ENCODE results near the gene BMP6.

BMP6 gene

DNA sequence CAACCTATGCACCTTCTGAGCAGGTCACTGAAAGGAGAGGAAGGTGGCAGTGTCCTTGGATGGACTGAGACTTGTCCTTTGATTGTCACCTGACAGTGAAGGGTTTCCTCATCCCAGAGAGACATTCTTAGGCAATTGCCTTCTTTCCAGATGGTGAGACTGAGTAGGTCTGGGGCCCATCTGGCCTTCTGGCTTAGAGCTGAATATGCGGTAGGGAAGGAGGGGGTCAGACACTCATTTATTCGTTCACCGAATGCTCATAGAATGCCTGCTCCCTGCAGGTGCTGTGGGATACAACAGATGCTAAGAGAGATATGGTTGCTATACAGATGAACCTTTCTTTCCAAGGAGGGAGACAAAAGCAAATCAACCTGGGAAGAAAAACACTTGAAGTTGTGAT, 76.8 kb downstream of the BMP6 start:
- Histone ChIP-seq H3K4me1 (ENCODE audit: control insufficient read depth, insufficient read depth, low read length, poor library complexity, severe bottlenecking) (no peaks in the 10 kb centered on the region), H3K9me3 (ENCODE audit: control insufficient read depth, low read length) (no peaks in the 10 kb centered on the region), H3K4me3 (ENCODE audit: insufficient read depth, low read depth, low read length, poor library complexity, severe bottlenecking) (no peak overlapping the region), H3K27ac (ENCODE audit: insufficient read depth, low read length, poor library complexity, severe bottlenecking) (no peak overlapping the region), H3K27me3 (replicated peaks; ENCODE audit: control insufficient read depth, insufficient read depth, low read length, poor library complexity, severe bottlenecking) (no peaks in the 10 kb centered on the region), H3K36me3 (ENCODE audit: control insufficient read depth, insufficient read depth, low read length) (no peaks in the 10 kb centered on the region)
- DNase-seq = no peak

DNA sequence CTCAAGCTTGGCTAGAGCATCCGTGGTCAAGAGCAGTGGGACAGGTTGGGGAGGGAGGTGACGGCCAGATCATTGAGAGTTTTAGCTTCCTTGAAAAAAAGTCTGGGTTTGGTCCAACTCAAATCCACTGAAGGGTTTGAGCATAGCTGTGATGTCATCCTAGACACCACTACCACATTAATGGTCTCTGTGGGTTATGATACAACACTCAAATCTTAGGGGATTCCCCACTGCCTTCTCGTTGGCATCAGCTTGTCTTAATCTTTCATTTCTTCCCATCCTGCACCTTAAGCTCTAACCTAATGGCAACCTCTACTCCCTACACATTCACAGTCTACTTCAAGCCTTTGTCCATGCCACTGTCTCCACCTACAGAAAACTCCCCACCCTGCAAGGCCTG, 77.3 kb downstream of the BMP6 start:
- no peaks in the 10 kb centered on the region for H3K36me3 ChIP-seq (ENCODE audit: control insufficient read depth, insufficient read depth, low read length)
- no peaks in the 10 kb centered on the region for H3K9me3 ChIP-seq (ENCODE audit: control insufficient read depth, low read length)
- H3K27ac ChIP-seq (ENCODE audit: insufficient read depth, low read length, poor library complexity, severe bottlenecking) = no peak overlapping the region
- DNase-seq = no peak
- H3K4me1 ChIP-seq (ENCODE audit: control insufficient read depth, insufficient read depth, low read length, poor library complexity, severe bottlenecking) = no peaks in the 10 kb centered on the region
- H3K27me3 ChIP-seq (replicated peaks; ENCODE audit: control insufficient read depth, insufficient read depth, low read length, poor library complexity, severe bottlenecking) = no peaks in the 10 kb centered on the region
- no peak overlapping the region for H3K4me3 ChIP-seq (ENCODE audit: insufficient read depth, low read depth, low read length, poor library complexity, severe bottlenecking)

DNA sequence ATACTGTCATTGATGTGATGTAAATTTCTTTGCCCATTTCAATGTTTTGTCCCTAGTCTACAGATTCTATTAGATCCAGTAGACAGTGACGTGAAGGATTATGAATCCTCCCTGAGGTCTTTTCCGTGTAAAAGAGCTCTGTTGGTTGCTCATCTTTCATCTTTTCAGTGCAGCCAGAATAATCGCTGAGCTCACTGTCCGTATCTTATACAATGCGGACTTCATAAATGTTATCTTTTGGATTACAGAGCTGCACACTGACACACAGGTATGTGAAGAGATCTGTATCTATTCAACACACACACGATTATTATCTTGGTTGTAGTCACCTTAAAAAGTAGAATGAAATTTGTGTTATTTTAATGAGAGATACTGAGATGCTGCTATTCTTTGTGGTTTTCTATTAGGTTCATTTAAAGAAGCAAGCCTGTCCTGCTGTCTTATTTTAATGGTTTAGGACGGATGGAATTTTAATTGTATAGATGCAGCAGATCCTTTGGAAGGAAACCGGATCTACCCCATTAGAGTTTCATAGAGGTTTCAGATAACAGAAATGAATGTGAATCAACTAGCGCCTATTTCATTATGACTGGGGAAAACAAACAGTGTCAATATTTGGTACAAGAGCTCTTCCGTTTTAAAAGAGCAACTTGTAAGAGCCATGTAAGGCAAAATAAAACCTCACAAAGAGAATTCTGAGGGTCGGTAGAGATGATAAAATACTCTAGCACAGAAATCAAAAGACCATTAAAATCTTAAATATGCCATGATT, 79.4 kb downstream of the BMP6 start:
- Histone ChIP-seq H3K4me3 (ENCODE audit: insufficient read depth, low read depth, low read length, poor library complexity, severe bottlenecking) (no peak overlapping the region), H3K9me3 (ENCODE audit: control insufficient read depth, low read length) (no peaks in the 10 kb centered on the region), H3K4me1 (ENCODE audit: control insufficient read depth, insufficient read depth, low read length, poor library complexity, severe bottlenecking) (no peaks in the 10 kb centered on the region), H3K27ac (ENCODE audit: insufficient read depth, low read length, poor library complexity, severe bottlenecking) (no peak overlapping the region), H3K36me3 (ENCODE audit: control insufficient read depth, insufficient read depth, low read length) (no peaks in the 10 kb centered on the region), H3K27me3 (replicated peaks; ENCODE audit: control insufficient read depth, insufficient read depth, low read length, poor library complexity, severe bottlenecking) (no peaks in the 10 kb centered on the region)
- DNase-seq = no peak

DNA sequence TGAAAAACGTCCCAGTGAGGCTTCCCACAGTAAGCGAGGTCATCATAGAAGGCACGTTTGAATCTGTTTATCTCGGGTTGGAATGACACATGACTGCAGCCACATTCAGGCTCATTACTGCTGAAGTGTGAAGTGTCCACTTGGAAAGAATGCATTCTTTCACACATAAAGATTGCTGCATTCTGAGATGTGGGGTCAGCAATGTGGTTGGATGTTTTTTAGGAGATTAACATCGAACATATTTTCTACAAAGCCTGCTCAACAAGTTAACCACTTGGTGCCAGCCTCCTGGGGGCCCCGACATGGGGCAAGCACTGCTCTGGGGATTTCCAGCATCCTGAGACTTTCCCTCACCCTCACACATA, 79.9 kb downstream of the BMP6 start:
- Histone ChIP-seq H3K36me3 (ENCODE audit: control insufficient read depth, insufficient read depth, low read length) (no peaks in the 10 kb centered on the region), H3K4me3 (ENCODE audit: insufficient read depth, low read depth, low read length, poor library complexity, severe bottlenecking) (no peak overlapping the region), H3K27ac (ENCODE audit: insufficient read depth, low read length, poor library complexity, severe bottlenecking) (no peak overlapping the region), H3K4me1 (ENCODE audit: control insufficient read depth, insufficient read depth, low read length, poor library complexity, severe bottlenecking) (no peaks in the 10 kb centered on the region), H3K27me3 (replicated peaks; ENCODE audit: control insufficient read depth, insufficient read depth, low read length, poor library complexity, severe bottlenecking) (no peaks in the 10 kb centered on the region), H3K9me3 (ENCODE audit: control insufficient read depth, low read length) (no peaks in the 10 kb centered on the region)
- DNase-seq = no peak

DNA sequence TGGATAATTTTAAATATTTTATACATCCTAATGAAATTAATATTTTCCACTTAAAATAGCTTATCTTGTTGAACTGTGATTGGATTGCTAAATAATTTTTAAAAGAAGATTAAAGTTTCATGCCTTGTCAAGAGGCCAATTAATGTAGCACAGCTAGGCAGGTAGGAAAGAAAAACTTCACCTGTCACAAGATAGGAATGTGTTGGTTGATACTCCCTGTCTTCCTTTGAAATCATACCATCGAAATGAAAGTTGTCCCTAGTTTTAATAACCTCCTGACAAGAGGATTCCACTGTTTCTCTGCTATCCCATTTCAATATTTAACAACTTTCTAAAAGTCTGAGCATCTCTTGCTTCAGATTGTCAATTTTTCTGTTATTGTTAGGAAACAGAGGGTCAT, 80.8 kb downstream of the BMP6 start:
- no peak overlapping the region for H3K4me3 ChIP-seq (ENCODE audit: insufficient read depth, low read depth, low read length, poor library complexity, severe bottlenecking)
- no peaks in the 10 kb centered on the region for H3K9me3 ChIP-seq (ENCODE audit: control insufficient read depth, low read length)
- no peak for DNase-seq
- no peaks in the 10 kb centered on the region for H3K4me1 ChIP-seq (ENCODE audit: control insufficient read depth, insufficient read depth, low read length, poor library complexity, severe bottlenecking)
- H3K36me3 ChIP-seq (ENCODE audit: control insufficient read depth, insufficient read depth, low read length) = no peaks in the 10 kb centered on the region
- H3K27me3 ChIP-seq (replicated peaks; ENCODE audit: control insufficient read depth, insufficient read depth, low read length, poor library complexity, severe bottlenecking) = no peaks in the 10 kb centered on the region
- no peak overlapping the region for H3K27ac ChIP-seq (ENCODE audit: insufficient read depth, low read length, poor library complexity, severe bottlenecking)

DNA sequence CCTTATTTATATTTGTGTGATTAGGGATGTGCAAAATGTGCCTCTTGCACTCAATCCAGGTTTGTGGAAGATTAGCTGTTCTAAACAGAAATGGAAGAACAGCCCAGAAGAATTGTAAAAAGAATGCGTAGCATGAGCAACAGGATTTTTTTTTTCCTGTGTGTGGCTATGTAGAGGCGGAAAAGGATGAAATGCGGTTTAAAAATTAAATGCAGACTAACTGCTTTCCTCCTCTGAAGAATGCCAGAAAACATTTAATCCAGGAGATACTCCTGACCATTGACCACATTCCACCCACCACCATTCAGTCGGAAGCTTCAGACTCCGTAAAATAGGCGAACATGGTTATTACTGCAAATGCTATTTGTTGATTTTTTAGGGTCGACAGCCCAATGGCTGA, 83.4 kb downstream of the BMP6 start:
- Histone ChIP-seq H3K36me3 (ENCODE audit: control insufficient read depth, insufficient read depth, low read length) (no peaks in the 10 kb centered on the region), H3K27me3 (replicated peaks; ENCODE audit: control insufficient read depth, insufficient read depth, low read length, poor library complexity, severe bottlenecking) (no peaks in the 10 kb centered on the region), H3K4me1 (ENCODE audit: control insufficient read depth, insufficient read depth, low read length, poor library complexity, severe bottlenecking) (no peaks in the 10 kb centered on the region), H3K27ac (ENCODE audit: insufficient read depth, low read length, poor library complexity, severe bottlenecking) (no peak overlapping the region), H3K9me3 (ENCODE audit: control insufficient read depth, low read length) (no peaks in the 10 kb centered on the region), H3K4me3 (ENCODE audit: insufficient read depth, low read depth, low read length, poor library complexity, severe bottlenecking) (no peak overlapping the region)
- DNase-seq = no peak

DNA sequence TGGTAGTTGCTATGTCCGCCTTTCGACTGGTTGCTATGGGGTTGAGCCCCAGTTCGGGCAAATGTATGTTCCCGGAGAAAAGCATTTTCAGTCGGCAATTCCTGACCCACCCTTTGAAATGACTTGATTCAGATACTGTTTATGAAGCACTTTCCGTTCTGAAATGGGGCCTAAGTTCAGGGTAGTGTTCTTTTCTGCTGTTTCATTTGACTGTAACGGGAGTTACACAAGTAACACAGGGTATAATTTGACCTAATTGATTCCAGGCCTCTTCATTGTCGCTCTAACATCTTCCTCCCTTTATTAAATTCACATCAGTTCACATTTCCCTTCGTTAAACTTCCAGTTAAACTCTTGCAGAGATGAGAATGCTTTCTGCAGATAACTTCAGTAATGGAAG, 85.5 kb downstream of the BMP6 start:
- H3K27ac ChIP-seq (ENCODE audit: insufficient read depth, low read length, poor library complexity, severe bottlenecking) = no peak overlapping the region
- no peak for DNase-seq

DNA sequence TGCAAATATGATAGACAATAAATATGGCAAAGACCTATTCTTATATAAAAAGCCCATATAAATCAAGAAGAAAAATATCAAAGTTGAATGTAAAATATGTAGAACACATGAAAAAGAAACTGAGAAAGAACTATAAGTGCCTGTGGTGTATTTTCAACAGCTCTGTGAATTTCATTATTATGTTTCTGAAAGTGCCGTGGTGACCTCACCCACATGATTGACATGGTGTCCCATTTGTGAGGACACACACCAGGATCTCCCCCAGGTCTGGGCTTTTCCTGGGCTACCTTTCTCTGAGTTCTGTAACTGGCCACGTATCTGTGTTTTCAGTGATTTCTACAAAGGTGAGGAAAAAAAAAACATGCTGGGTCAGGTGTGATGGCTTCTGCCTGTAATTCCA, 86.7 kb downstream of the BMP6 start:
- H3K9me3 ChIP-seq (ENCODE audit: control insufficient read depth, low read length) = no peaks in the 10 kb centered on the region
- H3K4me1 ChIP-seq (ENCODE audit: control insufficient read depth, insufficient read depth, low read length, poor library complexity, severe bottlenecking) = no peaks in the 10 kb centered on the region
- no peak for DNase-seq
- H3K36me3 ChIP-seq (ENCODE audit: control insufficient read depth, insufficient read depth, low read length) = no peaks in the 10 kb centered on the region
- no peaks in the 10 kb centered on the region for H3K27me3 ChIP-seq (replicated peaks; ENCODE audit: control insufficient read depth, insufficient read depth, low read length, poor library complexity, severe bottlenecking)
- H3K27ac ChIP-seq (ENCODE audit: insufficient read depth, low read length, poor library complexity, severe bottlenecking) = no peak overlapping the region
- H3K4me3 ChIP-seq (ENCODE audit: insufficient read depth, low read depth, low read length, poor library complexity, severe bottlenecking) = no peak overlapping the region

More for the DNA sequence above, 85.5 kb downstream of the BMP6 start:
- Histone ChIP-seq H3K9me3 (ENCODE audit: control insufficient read depth, low read length) (no peaks in the 10 kb centered on the region), H3K27me3 (replicated peaks; ENCODE audit: control insufficient read depth, insufficient read depth, low read length, poor library complexity, severe bottlenecking) (no peaks in the 10 kb centered on the region), H3K4me1 (ENCODE audit: control insufficient read depth, insufficient read depth, low read length, poor library complexity, severe bottlenecking) (no peaks in the 10 kb centered on the region), H3K36me3 (ENCODE audit: control insufficient read depth, insufficient read depth, low read length) (no peaks in the 10 kb centered on the region), H3K4me3 (ENCODE audit: insufficient read depth, low read depth, low read length, poor library complexity, severe bottlenecking) (no peak overlapping the region)

DNA sequence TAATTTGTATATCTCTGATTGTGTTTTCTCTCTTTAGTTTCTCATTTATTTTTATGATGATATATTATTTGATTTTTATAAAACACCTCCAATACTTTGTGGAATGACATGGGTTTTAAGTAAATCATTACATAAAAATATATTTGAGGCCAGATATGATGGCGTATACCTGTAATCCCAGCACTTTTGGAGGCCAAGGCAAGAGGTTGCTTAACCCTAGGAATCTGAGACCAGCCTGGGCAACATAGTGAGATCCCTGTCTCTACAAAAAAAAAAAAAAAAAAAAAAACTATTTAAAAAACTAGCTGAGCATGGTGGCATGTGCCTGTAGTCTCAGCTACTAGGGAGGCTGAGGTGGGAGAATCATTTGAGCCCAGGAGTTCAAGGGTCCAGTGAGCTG, 87.3 kb downstream of the BMP6 start:
- DNase-seq = no peak
- Histone ChIP-seq H3K36me3 (ENCODE audit: control insufficient read depth, insufficient read depth, low read length) (no peaks in the 10 kb centered on the region), H3K4me1 (ENCODE audit: control insufficient read depth, insufficient read depth, low read length, poor library complexity, severe bottlenecking) (no peaks in the 10 kb centered on the region), H3K4me3 (ENCODE audit: insufficient read depth, low read depth, low read length, poor library complexity, severe bottlenecking) (no peak overlapping the region), H3K27me3 (replicated peaks; ENCODE audit: control insufficient read depth, insufficient read depth, low read length, poor library complexity, severe bottlenecking) (no peaks in the 10 kb centered on the region), H3K27ac (ENCODE audit: insufficient read depth, low read length, poor library complexity, severe bottlenecking) (no peak overlapping the region), H3K9me3 (ENCODE audit: control insufficient read depth, low read length) (no peaks in the 10 kb centered on the region)

DNA sequence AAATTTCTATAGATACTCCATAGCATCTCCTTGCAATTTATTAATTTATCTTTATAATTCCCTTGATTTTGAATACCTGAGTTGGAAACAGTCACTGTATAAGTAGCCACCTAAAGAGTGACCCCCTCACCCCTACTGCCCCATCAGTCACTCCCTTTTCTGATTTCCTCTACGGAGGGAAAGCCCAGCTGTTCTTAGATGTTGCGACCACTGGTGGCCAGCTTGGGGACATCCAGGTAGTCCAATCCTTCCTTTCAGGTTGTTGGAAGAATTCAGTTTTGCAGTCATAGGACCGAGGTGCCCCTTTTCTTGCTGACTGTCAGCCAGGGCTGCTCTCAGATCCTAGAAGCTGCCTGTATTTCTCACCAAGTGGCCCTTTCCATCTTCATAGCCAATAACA, 87.8 kb downstream of the BMP6 start:
- Histone ChIP-seq H3K27ac (ENCODE audit: insufficient read depth, low read length, poor library complexity, severe bottlenecking) (no peak overlapping the region), H3K9me3 (ENCODE audit: control insufficient read depth, low read length) (no peaks in the 10 kb centered on the region), H3K4me1 (ENCODE audit: control insufficient read depth, insufficient read depth, low read length, poor library complexity, severe bottlenecking) (no peaks in the 10 kb centered on the region), H3K4me3 (ENCODE audit: insufficient read depth, low read depth, low read length, poor library complexity, severe bottlenecking) (no peak overlapping the region), H3K27me3 (replicated peaks; ENCODE audit: control insufficient read depth, insufficient read depth, low read length, poor library complexity, severe bottlenecking) (no peaks in the 10 kb centered on the region), H3K36me3 (ENCODE audit: control insufficient read depth, insufficient read depth, low read length) (no peaks in the 10 kb centered on the region)
- DNase-seq = no peak

All from effector memory CD4-positive, alpha-beta T cell (primary cell).